ENCODE measurements around the gene CAMKK1. TPM values are rescaled to one million over a fixed set of nuclear protein-coding genes. Genes with fewer than 3 reads are reported as not detected.

The CAMKK1 gene
- total and polyA plus RNA-seq, 8 donors, result 4.2 to 23.0 (median 6.0) TPM

DNA sequence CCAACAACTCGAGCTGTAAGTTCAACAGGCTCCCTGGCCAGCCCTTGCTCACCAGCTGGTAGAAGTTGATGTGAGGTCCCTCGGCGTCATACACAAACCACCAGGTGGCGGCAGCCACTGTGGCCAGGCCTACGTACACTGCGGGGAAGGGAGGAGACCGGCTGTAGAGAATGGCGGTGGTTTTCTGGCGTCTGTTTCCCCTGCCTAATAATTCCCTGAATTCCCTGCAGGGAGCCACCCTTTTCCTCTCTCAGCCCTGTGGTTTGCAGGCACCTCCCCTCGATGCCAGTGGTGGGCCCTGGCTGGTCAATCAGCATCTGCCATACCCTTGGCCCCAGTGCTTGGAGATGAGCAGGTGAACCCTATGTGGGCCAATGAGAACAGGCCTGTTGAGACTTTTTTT lies 42.3 kb upstream of the CAMKK1 start:
- DNase-seq (peak; percentile 55 to 86 (median 72)), ATAC-seq (peak; percentile 88 to 96 (median 94)), FAIRE-seq (no peak)
- Histone ChIP-seq H3K36me3 (peaks cover 0 to 5% (median 0%) of the 10 kb centered on the region in 3 donors), H3K4me3 (no peak overlapping the region), H3K4me1 (no peaks in the 10 kb centered on the region), H3K27ac (no peak overlapping the region), H3K27me3 (no peaks in the 10 kb centered on the region), H3K9me3 (no peaks in the 10 kb centered on the region)
- TF ChIP-seq, protein P1, sequence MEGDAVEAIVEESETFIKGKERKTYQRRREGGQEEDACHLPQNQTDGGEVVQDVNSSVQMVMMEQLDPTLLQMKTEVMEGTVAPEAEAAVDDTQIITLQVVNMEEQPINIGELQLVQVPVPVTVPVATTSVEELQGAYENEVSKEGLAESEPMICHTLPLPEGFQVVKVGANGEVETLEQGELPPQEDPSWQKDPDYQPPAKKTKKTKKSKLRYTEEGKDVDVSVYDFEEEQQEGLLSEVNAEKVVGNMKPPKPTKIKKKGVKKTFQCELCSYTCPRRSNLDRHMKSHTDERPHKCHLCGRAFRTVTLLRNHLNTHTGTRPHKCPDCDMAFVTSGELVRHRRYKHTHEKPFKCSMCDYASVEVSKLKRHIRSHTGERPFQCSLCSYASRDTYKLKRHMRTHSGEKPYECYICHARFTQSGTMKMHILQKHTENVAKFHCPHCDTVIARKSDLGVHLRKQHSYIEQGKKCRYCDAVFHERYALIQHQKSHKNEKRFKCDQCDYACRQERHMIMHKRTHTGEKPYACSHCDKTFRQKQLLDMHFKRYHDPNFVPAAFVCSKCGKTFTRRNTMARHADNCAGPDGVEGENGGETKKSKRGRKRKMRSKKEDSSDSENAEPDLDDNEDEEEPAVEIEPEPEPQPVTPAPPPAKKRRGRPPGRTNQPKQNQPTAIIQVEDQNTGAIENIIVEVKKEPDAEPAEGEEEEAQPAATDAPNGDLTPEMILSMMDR (IDR thresholded peaks at IDR 0.05), result peak; percentile 21 to 46 (median 36)
- 30 to 39% methylated on average over 10 of the region's 10 CpGs for WGBS, 2 donors
- intact Hi-C loops (cut with DNase I), result loop anchor here in 1 of 3 donors (10.0 kb wide), 1 partner anchor 70 kb away; no protein-coding TSS in a partner anchor

DNA sequence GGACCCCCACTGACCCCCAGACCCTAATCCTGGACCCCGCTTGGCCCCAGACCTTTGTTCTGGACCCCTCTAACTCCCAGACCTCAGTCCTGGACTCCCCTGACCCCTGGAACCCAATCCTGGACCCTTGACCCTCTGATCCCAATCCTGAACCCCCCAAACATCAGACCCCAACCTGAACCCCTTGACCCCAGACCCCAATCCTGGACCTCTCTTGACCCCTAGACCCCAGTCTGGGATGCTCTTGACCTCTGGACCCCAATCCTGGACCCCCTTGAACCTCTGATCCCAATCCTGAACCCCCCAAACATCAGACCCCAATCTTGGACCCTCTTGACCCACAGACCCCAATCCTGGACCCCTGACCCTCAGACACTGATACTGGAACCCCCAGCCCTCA lies 36.9 kb upstream of the CAMKK1 start:
- ATAC-seq (no peak), FAIRE-seq (no peak), DNase-seq (no peak)
- Histone ChIP-seq H3K27me3 (no peaks in the 10 kb centered on the region), H3K36me3 (peaks cover 0 to 2% (median 0%) of the 10 kb centered on the region in 3 donors), H3K4me1 (no peaks in the 10 kb centered on the region), H3K4me3 (no peak overlapping the region), H3K27ac (no peak overlapping the region), H3K9me3 (no peaks in the 10 kb centered on the region)
- 94 to 100% methylated on average over 1 of the region's 1 CpG for WGBS, 2 donors
- intact Hi-C loops (cut with DNase I), result loop anchor here in 1 of 3 donors (10.0 kb wide), 1 partner anchor 75 kb away; no protein-coding TSS in a partner anchor
- TF ChIP-seq, protein P1 (IDR thresholded peaks at IDR 0.05), result no peak

DNA sequence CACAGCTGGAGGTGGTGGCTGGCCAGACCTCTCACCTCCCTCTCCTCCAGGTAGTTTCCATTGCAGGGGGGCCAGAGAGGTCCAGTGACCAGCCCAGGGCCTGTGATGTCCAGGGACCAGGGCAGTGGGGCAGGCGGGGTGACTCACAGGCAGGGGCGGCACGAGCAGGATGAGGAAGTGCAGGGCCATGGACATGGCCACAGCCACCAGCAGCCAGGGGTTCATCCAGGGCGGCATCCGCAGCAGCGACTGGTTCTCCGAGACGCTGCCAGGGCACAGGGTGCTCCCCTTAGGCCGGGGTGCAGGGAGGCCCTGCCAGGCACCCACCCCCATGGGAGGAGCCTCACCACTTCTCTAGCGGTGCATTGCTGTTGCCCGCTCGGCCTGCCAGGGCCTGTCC lies 36.3 kb upstream of the CAMKK1 start:
- ATAC-seq, result peak in 1 of 4 donors; percentile 24
- TF ChIP-seq, protein P1 (IDR thresholded peaks at IDR 0.05), result no peak
- peak in 1 of 6 donors; percentile 80 for DNase-seq
- Histone ChIP-seq H3K36me3 (no peaks in the 10 kb centered on the region), H3K4me3 (no peak overlapping the region), H3K27ac (no peak overlapping the region), H3K4me1 (no peaks in the 10 kb centered on the region), H3K27me3 (no peaks in the 10 kb centered on the region), H3K9me3 (no peaks in the 10 kb centered on the region)
- intact Hi-C loops (cut with DNase I), result no loop called here
- FAIRE-seq, result no peak
- WGBS, 2 donors, result 95 to 96% methylated on average over 11 to 12 of the region's 12 CpGs

DNA sequence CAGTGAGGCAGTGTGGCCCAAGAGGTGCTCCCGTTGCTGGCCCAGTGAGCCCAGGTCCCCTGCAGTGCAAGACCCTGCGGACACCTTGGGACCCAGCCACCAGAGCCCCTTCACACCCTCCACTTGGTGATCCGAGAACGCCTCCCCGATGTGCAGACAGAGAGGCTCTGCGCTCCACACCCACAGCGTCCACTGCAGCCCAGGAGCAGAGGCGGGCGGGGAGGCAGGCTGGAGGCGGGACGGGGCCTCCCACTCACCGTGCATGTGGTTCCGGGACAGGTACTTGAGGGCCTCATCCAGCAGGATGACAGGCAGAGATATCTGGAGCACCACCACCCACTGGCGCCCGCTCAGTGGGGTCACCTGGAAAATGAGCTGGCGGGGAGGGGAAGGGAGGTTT lies 35.6 kb upstream of the CAMKK1 start:
- no peak for DNase-seq
- intact Hi-C loops (cut with DNase I), result no loop called here
- H3K27me3 ChIP-seq, result no peaks in the 10 kb centered on the region
- no peak overlapping the region for H3K4me3 ChIP-seq
- no peak for ATAC-seq
- no peaks in the 10 kb centered on the region for H3K9me3 ChIP-seq
- H3K4me1 ChIP-seq, result no peaks in the 10 kb centered on the region
- 93 to 95% methylated on average over 10 to 16 of the region's 16 CpGs for WGBS, 2 donors
- TF ChIP-seq, protein P1 (IDR thresholded peaks at IDR 0.05), result no peak
- H3K27ac ChIP-seq, result no peak overlapping the region
- FAIRE-seq, result no peak
- no peaks in the 10 kb centered on the region for H3K36me3 ChIP-seq

DNA sequence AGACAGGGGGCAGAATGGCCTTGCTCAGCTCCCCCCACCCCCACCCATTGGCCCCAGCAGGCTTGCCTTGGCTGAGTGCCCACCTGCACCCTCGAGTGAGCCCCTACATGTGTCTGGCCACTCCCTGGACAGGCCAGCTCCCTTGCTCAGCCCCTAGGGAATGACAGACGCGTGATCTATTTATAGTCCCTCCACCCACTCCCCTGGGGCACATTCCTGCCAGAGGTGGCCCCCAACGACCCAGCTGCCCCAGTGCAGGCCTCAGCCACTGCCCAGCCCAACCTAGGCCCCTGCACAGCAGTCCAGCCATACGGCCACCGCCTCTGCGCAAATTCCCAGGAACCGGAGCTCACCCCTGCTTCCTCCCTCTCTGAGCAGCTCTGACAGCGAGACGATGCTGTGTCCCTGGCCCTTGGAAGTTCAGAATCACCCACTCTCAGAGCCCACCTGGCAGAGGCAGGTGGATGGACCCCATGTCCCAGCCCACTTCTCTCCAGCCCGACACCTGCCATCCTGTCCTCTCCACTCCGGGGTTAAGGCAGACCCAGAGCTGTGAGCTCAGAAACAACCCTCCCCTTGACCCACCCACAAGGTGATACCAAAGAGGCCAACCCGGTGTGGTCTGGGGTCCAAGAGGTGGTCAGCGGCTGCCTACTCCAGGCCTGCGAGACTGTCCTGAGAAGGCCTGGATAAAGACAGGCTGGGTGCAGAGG lies 34.9 kb upstream of the CAMKK1 start:
- WGBS, 2 donors, result 76 to 79% methylated on average over 15 of the region's 15 CpGs

More for the DNA sequence above, 34.9 kb upstream of the CAMKK1 start:
- no peaks in the 10 kb centered on the region for H3K4me1 ChIP-seq
- ATAC-seq (no peak), FAIRE-seq (no peak), DNase-seq (no peak)
- H3K27me3 ChIP-seq, result no peaks in the 10 kb centered on the region
- H3K9me3 ChIP-seq, result no peaks in the 10 kb centered on the region
- TF ChIP-seq, protein P1 (IDR thresholded peaks at IDR 0.05), result no peak
- no peaks in the 10 kb centered on the region for H3K36me3 ChIP-seq
- no peak overlapping the region for H3K27ac ChIP-seq
- intact Hi-C loops (cut with DNase I), result no loop called here
- H3K4me3 ChIP-seq, result no peak overlapping the region
